HG03432 (cell line): ENCODE measurements around the gene PIP5K1B.

ENCODE experiments used
- ATAC-seq: cut with Tn5 transposase; IDR thresholded peaks from one replicate; pipeline ENCODE4 v1.9.1; 2021; ENCODE audit warnings: mild to moderate bottlenecking, moderate library complexity; ENCODE audit not compliant: unreplicated experiment

PIP5K1B gene

GRCh38 chr9:68947842-68948569 is 243.0 kb downstream of the PIP5K1B start:
- ATAC-seq, result no peak

DNA sequence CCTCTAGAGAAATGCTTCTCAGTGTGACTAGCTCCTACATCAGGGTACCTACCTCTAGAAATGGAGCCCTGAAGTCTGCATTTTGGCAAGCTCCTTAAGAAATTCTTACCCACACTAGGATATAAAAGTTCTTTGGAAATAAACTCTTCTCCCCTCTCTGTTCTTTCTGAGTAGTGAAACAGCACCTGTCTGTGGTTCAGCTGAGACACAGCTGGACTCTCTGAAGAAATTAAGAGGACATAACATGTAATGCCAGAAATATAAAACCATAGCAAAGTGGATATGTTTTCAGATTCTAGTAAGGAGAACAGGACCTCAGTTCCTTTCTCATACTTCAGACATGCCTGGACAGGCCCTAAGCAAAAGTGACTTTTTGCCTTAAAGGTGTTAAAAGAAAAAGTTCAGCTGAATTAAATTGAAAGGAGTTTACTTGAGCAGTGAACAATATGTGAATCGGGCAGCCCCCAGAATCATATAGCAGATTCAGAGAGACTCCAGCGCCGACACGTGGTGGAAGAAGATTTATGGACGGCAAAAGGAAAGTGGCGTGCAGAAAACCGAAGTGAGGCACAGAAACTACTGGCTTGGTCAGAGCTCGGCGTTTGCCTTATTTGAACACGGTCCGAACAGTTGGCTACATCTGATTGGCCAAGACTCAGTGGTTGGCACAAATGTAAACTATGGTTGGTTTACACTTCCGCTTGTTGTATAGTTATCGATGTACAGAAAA is 244.4 kb downstream of the PIP5K1B start:
- ATAC-seq, result no peak

GRCh38 chr9:68950188-68950587 is 245.1 kb downstream of the PIP5K1B start:
- ATAC-seq, result no peak

- ATAC-seq, result no peak
Measured at GRCh38 chr9:68950689-68951088, 245.6 kb downstream of the PIP5K1B start.

DNA sequence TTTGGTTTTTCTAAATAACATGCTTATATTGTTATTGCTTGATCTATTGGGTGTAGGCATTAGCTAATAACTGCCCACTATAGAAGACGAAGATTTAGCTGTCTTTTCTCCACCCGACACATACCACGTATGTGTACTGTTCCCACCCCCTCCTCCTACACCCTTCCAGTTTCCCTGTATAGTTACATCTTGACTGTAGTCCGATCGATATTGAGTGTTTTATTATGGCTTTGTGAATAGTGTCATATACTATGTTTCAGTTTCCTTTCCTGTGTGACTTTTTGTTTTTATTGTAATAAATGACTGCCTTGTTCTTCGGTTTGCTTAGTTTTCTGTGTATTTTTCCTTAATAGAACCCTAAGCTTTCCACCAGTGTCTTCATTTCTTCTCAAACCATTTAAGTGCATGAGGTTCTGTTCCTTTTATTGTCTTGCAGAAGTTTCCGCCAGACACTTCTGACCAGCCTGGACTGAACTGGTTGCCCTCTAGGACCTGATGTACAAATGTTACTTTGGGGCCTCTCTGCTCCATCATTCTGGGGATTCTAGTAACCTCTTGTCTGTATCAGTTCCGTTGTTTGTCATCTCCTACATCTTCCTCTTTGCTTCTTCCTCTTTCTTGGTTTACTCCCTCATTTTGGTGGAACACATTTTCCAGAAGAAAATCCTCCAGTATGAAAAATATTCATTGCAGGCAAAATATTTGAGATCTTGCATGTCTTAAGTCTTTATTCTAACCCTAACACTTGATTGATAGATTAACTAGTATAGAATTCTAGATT is 247.0 kb downstream of the PIP5K1B start:
- peak; percentile 75 for ATAC-seq

DNA sequence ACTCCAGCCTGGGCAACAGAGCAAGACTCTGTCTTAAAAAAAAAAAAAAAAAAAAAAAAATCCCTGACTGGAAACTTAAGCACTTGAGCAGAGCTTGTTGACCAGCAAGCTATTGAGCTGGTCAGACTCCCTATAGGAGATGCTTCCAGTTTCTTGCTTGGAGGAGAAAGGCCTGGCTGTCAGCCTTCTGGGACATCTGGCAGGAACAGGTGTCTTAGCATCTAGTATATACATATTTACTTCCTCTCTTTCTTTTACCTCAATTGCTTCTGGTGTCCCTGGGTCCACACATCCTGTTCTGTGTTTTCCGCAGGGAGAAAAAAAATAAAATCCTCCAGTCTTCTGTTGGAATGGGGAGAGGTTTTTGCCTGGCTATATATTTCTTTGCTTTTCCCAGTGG is 248.7 kb downstream of the PIP5K1B start:
- no peak for ATAC-seq

- peak; percentile 31 for ATAC-seq
Measured at GRCh38 chr9:68955330-68955729, 250.3 kb downstream of the PIP5K1B start.

DNA sequence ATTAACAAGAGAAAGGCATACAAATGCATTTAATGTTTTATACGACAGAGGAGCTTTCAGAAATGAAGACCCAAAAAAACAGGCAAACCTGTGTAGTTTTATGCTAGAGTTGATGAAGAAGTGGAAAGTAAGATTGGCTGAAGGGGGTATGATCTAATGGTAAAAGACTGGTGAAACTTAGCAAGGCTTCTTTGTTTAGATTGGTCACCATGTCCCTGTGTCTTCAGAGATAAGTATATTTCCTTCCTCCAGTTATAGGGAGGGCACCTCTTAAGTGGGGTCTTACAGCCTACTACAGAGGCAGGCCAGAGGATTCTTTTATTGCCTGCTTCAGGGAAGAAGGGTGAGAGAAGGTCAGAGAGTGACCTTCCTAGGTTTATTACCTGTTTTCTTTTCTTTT is 252.4 kb downstream of the PIP5K1B start:
- no peak for ATAC-seq

GRCh38 chr9:68961587-68961986 is 256.5 kb downstream of the PIP5K1B start:
- no peak for ATAC-seq

DNA sequence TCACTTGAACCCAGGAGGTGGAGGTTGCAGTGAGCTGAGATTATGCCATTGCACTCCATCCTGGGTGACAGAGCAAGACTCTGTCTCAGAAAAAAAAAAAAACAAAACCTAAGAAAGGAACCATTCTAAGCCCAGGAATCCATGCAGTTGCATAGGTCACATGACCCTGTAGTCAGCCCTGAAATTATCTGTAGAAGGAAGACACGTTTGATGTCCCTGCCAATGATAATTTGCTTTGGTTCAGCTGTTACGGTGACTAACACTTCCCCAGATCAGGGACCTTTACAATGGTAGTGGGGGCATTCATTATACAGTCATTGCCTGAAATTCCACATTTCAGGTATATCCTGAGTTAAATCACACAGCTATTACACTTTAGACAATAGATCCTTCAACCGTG is 258.4 kb downstream of the PIP5K1B start:
- ATAC-seq, result no peak

DNA sequence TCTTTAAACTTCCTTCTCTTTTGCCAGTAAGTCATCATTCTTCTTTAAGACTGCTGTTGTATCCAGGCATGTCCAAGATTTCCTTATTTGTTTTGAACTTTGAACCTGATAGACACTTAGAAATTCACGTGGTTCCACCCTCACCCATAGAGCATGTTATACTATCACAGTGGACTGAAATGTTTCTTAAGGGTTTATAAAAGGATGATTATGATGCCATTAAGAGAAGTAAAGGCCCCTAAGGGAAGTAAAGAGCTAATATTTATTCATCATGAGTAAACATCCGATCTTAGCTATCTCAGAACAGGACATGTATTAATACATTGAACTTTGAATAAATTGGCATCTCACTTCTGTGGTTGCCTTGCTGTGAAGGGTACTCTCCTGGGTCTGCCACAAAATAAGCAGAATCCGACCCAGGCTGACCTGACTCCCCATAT is 259.1 kb downstream of the PIP5K1B start:
- no peak for ATAC-seq

GRCh38 chr9:68964765-68965164 is 259.7 kb downstream of the PIP5K1B start:
- no peak for ATAC-seq

- ATAC-seq, result peak; percentile 83
Measured at GRCh38 chr9:68966496-68966944, 261.5 kb downstream of the PIP5K1B start.

- ATAC-seq, result no peak
Measured at GRCh38 chr9:68967800-68968199, 262.8 kb downstream of the PIP5K1B start.

- ATAC-seq, result no peak
Measured at GRCh38 chr9:68969538-68969937, 264.5 kb downstream of the PIP5K1B start.

GRCh38 chr9:68970151-68970550 is 265.1 kb downstream of the PIP5K1B start:
- ATAC-seq, result no peak

DNA sequence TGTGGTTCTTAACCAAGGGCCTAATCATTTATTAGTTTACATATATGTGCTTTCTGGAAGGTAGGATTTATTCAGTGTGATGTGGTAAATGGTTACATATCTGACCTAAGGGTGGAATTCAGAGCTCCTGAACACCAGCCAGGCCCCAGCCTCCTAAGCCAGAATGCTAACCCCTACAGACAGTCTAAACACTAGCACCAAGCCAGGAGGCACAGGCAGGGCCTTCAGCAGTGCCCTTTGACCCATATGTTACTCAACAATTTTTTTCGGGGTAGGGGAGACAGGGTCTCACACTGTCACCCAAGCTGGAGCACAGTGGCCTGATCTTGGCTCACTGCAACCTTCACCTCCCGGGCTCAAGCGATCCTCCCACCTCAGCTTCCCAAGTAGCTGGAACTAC is 268.6 kb downstream of the PIP5K1B start:
- ATAC-seq, result no peak

DNA sequence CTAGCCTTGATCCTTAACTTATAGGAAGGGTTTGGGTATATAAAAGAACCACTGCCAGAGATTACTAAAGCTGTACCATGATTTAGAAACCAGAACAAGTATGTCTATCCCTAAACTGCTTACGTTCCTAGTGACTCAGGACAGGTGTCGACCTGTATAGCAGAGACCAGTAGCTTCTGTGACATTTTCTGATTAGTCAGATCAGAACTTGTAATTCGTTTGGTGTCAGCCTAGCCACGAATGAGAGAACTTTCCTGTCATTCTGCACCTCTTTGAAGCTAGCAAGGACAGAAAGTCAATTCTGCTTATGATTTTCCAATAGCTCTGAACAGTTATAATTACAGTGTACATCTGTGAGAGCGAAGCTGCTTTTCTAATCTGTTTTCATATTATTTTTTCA is 269.4 kb downstream of the PIP5K1B start:
- ATAC-seq, result peak; percentile 93

GRCh38 chr9:68974901-68975300 is 269.9 kb downstream of the PIP5K1B start:
- no peak for ATAC-seq

DNA sequence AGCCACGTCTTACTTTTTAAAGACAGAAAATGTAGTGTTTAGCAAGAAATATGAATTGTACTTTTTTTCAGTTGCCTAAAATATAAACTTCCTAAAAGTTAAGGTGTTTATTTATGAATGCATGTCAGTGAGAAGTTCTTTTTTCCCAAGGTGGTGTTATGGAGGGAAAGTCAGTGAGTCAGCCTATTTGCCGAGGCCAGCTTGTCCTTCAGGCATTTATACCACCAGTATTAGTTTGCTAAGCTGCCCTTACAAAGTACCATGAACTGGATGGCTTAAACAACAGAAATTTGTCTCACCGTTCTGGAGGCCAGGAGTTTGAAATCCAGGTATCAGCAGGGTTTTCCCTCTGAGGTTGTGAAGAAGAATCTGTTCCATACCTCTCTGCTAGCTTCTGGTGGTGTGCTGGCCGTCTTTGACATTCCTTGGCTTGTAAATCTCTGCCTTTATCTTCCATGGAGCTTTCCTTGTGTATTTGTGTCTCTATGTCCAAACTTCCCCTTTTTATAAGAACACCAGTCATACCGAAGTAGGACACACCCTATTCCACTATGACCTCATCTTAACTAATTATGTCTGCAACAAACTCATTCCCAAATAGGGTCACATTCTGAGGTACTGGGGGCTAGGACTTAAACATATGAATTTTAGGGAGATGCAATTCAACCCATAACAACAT is 270.5 kb downstream of the PIP5K1B start:
- no peak for ATAC-seq

DNA sequence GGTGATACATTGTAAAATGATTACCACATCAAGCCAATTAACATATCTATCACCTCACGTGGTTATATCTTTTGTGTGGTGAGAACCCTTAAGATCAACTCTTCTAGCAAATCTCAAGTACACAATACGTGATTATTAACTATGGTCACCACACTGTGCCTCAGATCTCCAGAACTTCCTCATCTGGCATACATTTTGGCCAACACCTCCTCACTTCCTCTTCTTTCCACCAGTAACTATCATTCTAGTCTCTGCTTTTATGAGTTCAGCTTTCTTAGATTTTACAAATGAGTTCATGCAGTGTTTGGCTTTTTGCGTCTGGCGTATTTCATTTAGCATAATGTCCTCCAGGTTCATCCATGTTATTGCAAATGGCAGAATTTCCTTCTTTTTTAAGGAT is 273.0 kb downstream of the PIP5K1B start:
- no peak for ATAC-seq
